MCF 10A (cell line): Measurements from ENCODE around the gene TMEM139. TPM values are rescaled to one million over a fixed set of nuclear protein-coding genes. Genes with fewer than 3 reads are reported as not detected.
A peak's percentile ranks its signal among the peaks of the same experiment; 100 is the strongest.

Experiments
- Bru-seq: library from RNA; stranded (reverse); fragments of 400-500 nt; gene quantifications from one replicate; lab custom pipeline; 2021; lab: Mats Ljungman, UMichigan
- BruChase-seq, 2 experiments: library from RNA; stranded (reverse); fragments of 400-500 nt; gene quantifications; one replicate each; lab custom pipeline; 2021; lab: Mats Ljungman, UMichigan
- BruUV-seq: library from RNA; stranded (reverse); fragments of 400-500 nt; replicated peaks from 2 replicates; lab custom pipeline; 2021; lab: Mats Ljungman, UMichigan
- CTCF ChIA-PET: fragments of 300-600 bp; sonication (Branson Sonifier 250); formaldehyde crosslinking; extraction: SDS; loops from one replicate; lab custom pipeline; 2021; ENCODE audit warnings: antibody characterized with exemption, inconsistent platforms; lab: Yijun Ruan, JAX
- POLR2A ChIA-PET: fragments of 300-600, 350-650 bp; sonication (Branson Sonifier 250); formaldehyde crosslinking; extraction: SDS; loops from one replicate; lab custom pipeline; 2020; ENCODE audit warnings: antibody characterized with exemption, inconsistent platforms; lab: Yijun Ruan, JAX
- DNase-seq: peaks from one replicate; pipeline ENCODE4 v3.0.0-alpha.2; 2018; ENCODE audit not compliant: unreplicated experiment
- H3K27ac Mint-ChIP-seq: one replicate; pipeline ENCODE4 v1.8.0; 2022; ENCODE audit warnings: mild to moderate bottlenecking, low read depth, mixed read lengths; ENCODE audit not compliant: unreplicated experiment
- H3K27me3 Mint-ChIP-seq: one replicate; pipeline ENCODE4 v1.8.0; 2022; ENCODE audit warnings: mixed read lengths; ENCODE audit not compliant: insufficient read depth, unreplicated experiment
- H3K36me3 Mint-ChIP-seq: one replicate; pipeline ENCODE4 v1.8.0; 2022; ENCODE audit warnings: mild to moderate bottlenecking, moderate library complexity, mixed read lengths; ENCODE audit not compliant: insufficient read depth, unreplicated experiment
- H3K4me1 Mint-ChIP-seq: one replicate; pipeline ENCODE4 v1.8.0; 2022; ENCODE audit warnings: mixed read lengths; ENCODE audit not compliant: insufficient read depth, unreplicated experiment
- H3K4me3 Mint-ChIP-seq: one replicate; pipeline ENCODE4 v1.8.0; 2022; ENCODE audit warnings: mild to moderate bottlenecking, moderate library complexity, mixed read lengths; ENCODE audit not compliant: unreplicated experiment
- H3K9me3 Mint-ChIP-seq: one replicate; pipeline ENCODE4 v1.8.0; 2022; ENCODE audit warnings: mixed read lengths; ENCODE audit not compliant: unreplicated experiment
- intact Hi-C: fragments of 100-400 bp; cut with micrococcal nuclease; formaldehyde crosslinking; loops from 2 replicates; pipeline ENCODE4 v1.14.1; 2022
- long read RNA-seq: library from polyadenylated mRNA; stranded (forward); transcript quantifications from one replicate; pipeline ENCODE4 v2.0.0, GENCODE V29; 2022
- total RNA-seq: library from RNA; stranded (reverse); gene quantifications from 2 replicates; pipeline ENCODE4 v1.2.3, GENCODE V29; 2022
- TF ChIP-seq, protein P1 (sequence below): fragments of 200-600 bp; IDR thresholded peaks from one replicate; pipeline ENCODE4 v1.8.0; 2022; ENCODE audit warnings: antibody characterized with exemption, mild to moderate bottlenecking; ENCODE audit not compliant: unreplicated experiment

Gene TMEM139
- total RNA-seq (8.1 and 9.2 TPM in 2 replicates), Bru-seq, nascent RNA (percentile 43 among the genes with signal in this experiment), BruChase-seq, experiment 1, labeled RNA remaining after a 6-hour chase (percentile 54 among the genes with signal in this experiment), BruChase-seq, experiment 2, labeled RNA remaining after a 2-hour chase (percentile 54 among the genes with signal in this experiment)
- long read RNA-seq, partial matches to known transcripts, result 0 of 6 reads
- long read RNA-seq, other reads (novel, unspliced or antisense), result 2 of 6 reads

DNA sequence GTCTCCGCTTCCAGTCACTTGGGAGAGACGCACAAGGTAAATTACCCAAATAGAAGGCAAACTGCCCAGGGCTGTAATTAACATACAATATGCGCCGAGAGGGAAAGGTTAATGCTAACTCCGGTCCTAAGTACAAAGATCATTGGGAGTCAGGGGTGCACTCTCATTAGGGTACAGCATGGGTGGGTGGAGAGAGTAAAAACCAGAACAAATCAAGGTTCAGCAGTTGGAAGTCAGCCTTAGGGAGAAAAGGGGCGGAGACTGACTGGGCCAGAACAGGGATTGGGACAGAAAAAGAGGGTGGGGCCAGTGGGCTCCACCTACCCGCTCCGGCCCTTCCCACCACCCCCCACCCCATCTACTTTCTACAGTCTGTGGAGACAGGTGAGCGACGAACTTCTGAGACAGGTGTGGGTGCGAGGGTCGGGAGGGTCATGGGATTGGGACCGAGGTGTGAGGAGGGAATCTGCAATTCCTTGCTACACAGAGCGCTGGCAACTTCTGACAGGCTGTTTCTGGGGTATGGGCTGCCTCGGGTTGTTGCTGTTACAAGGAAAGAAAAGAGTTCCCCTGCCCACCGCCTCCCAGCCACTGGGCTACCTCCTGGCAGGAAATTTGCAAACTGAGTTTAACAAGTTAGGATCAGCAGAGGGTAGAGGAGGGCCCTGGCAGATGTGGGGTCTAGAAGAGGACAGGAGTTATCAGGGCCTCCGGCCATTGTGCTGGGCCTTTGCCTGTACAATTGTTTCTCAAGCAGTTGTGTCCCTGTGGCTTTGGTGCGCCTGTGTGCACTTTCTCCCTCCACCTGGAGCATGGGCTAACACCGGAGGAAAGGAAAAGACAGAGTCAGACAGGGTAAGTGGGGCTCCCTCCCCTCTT is at the start of gene TMEM139:
Gene TMEM139, plus strand, starts transcription at position 368 of the 879 bp plus-strand sequence. CDS start 1,000 bp downstream, outside the sequence.
- intact Hi-C loops, result no loop called here
- CTCF ChIA-PET, result interaction anchor here (0.7 to 1.0 kb wide), 2 partner anchors 16 to 44 kb away, joined by 3 to 4 read pairs; no protein-coding TSS in a partner anchor
- TF ChIP-seq, protein P1, sequence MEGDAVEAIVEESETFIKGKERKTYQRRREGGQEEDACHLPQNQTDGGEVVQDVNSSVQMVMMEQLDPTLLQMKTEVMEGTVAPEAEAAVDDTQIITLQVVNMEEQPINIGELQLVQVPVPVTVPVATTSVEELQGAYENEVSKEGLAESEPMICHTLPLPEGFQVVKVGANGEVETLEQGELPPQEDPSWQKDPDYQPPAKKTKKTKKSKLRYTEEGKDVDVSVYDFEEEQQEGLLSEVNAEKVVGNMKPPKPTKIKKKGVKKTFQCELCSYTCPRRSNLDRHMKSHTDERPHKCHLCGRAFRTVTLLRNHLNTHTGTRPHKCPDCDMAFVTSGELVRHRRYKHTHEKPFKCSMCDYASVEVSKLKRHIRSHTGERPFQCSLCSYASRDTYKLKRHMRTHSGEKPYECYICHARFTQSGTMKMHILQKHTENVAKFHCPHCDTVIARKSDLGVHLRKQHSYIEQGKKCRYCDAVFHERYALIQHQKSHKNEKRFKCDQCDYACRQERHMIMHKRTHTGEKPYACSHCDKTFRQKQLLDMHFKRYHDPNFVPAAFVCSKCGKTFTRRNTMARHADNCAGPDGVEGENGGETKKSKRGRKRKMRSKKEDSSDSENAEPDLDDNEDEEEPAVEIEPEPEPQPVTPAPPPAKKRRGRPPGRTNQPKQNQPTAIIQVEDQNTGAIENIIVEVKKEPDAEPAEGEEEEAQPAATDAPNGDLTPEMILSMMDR, result no peak
- H3K36me3 Mint-ChIP-seq, result no peaks in the 10 kb centered on the region
- H3K4me3 Mint-ChIP-seq, result peak within 1 kb of the TSS; percentile 74
- BruUV-seq, result no TSS peak
- peak within 1 kb of the TSS; percentile 61 for H3K27ac Mint-ChIP-seq
- POLR2A ChIA-PET, result interaction anchor here (0.6 to 3.7 kb wide), 3 partner anchors 9 to 36 kb away, joined by 3 to 32 read pairs (median 3); partner anchors contain the start of gene GSTK1
- H3K4me1 Mint-ChIP-seq, result peaks cover 33% of the 10 kb centered on the region
- H3K27me3 Mint-ChIP-seq, result no peaks in the 10 kb centered on the region
- no peaks in the 10 kb centered on the region for H3K9me3 Mint-ChIP-seq
- DNase-seq, result peak; percentile 60

DNA sequence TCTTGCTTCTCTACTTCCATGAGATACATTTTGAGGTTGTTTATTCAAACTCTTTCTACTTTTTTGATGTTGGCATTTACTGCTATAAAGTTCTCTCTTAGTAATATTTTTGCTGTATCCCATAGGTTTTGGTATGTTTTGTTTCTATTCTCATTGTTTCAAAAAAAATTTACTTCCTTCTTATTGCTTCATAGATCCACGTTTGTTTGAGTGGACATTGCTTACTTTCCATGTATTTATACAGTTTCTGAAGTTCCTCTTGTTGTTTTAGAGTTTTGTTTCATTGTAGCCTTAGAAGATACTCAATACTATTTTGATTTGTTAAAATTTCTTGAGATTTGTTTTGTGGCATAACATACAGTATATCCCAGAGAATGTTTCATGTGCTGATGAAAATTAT is 49.2 kb upstream of the TMEM139 start:
- ChIA-PET POLR2A (no interaction called here), CTCF (interaction anchor here (0.6 to 1.6 kb wide), 3 partner anchors 21 to 896 kb away, joined by 3 to 4 read pairs (median 3); no protein-coding TSS in a partner anchor)
- peaks cover 28% of the 10 kb centered on the region for H3K27me3 Mint-ChIP-seq
- H3K27ac Mint-ChIP-seq, result no peak overlapping the region
- peaks cover 13% of the 10 kb centered on the region for H3K9me3 Mint-ChIP-seq
- TF ChIP-seq, protein P1, result no peak
- peaks cover 15% of the 10 kb centered on the region for H3K4me1 Mint-ChIP-seq
- no TSS peak for BruUV-seq
- intact Hi-C loops, result no loop called here
- no peaks in the 10 kb centered on the region for H3K36me3 Mint-ChIP-seq
- DNase-seq, result no peak
- H3K4me3 Mint-ChIP-seq, result no peak overlapping the region

DNA sequence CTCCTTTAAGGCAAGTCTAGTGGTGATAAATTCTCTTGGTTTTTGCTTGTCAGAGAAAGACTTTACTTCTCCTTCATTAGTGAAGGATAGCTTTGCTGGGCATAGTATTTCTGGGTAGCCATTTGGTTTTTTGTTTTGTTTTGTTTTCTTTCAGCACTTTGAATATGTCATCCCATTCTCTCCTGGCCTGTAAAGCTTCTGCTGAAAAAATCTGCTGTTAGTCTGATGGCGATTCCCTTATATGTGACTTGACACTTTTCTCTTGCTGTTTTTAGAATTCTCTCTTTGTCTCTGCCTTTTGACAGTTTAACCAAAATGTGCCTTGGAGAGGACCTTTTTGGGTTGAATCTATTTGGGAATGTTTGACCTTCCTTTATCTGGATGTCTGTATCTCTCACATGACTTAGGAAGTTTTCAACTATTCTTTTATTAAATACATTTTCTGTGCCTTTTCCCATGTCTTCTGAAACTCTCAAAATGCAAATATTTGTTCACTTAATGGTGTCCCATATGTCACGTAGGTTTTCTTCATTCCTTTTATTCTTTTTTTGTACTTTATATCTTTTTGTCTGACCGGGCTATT is 48.3 kb upstream of the TMEM139 start:
- Mint-ChIP-seq H3K27ac (no peak overlapping the region), H3K9me3 (peaks cover 13% of the 10 kb centered on the region), H3K36me3 (no peaks in the 10 kb centered on the region), H3K4me1 (peaks cover 15% of the 10 kb centered on the region), H3K27me3 (peaks cover 28% of the 10 kb centered on the region), H3K4me3 (no peak overlapping the region)
- TF ChIP-seq, protein P1, result no peak
- POLR2A ChIA-PET, result no interaction called here
- intact Hi-C loops, result no loop called here
- DNase-seq, result no peak
- CTCF ChIA-PET, result interaction anchor here (0.5 to 1.6 kb wide), 7 partner anchors 10 to 167 kb away, joined by 3 to 4 read pairs (median 3); no protein-coding TSS in a partner anchor
- BruUV-seq, result no TSS peak
